Spinal cord (tissue), 10 donors: ENCODE data around the gene SFMBT1. TPM values are rescaled to one million over a fixed set of nuclear protein-coding genes. Genes with fewer than 3 reads are reported as not detected.

Source experiments
- DNase-seq, 6 donors: peaks; one replicate each; pipeline versions ENCODE4 v3.0.0 to v3.0.0-alpha.2; 2013 to 2015; ENCODE audit warnings: low spot score in 6 of 6, low read depth in 4 of 6
- H3K27ac ChIP-seq: one replicate; pipeline ENCODE4 v1.5.1; 2013; ENCODE audit warnings: low read depth, low read length, control low read depth
- H3K27me3 ChIP-seq: one replicate; pipeline ENCODE4 v1.6.1; 2013; ENCODE audit warnings: low read length; ENCODE audit not compliant: control insufficient read depth, insufficient read depth
- H3K36me3 ChIP-seq: one replicate; pipeline ENCODE4 v1.6.1; 2013; ENCODE audit warnings: low read length; ENCODE audit not compliant: control insufficient read depth, insufficient read depth
- H3K4me1 ChIP-seq: one replicate; pipeline ENCODE4 v1.6.1; 2013; ENCODE audit warnings: low read length; ENCODE audit not compliant: control insufficient read depth, insufficient read depth
- H3K4me3 ChIP-seq: one replicate; pipeline ENCODE4 v1.5.1; 2013; ENCODE audit warnings: low read depth, low read length, control low read depth
- H3K9me3 ChIP-seq: one replicate; pipeline ENCODE4 v1.6.1; 2013; ENCODE audit warnings: low read length; ENCODE audit not compliant: control insufficient read depth, insufficient read depth
- WGBS: methylation state at CpG from one replicate; pipeline ENCODE4 v1.1.5; 2013; ENCODE audit warnings: missing lambda C conversion rate; ENCODE audit not compliant: insufficient coverage; 5-methylcytosine and 5-hydroxymethylcytosine counted together
- polyA plus RNA-seq, 2 donors: library from polyadenylated mRNA; unstranded; fragments of 120-200 nt; gene quantifications; one replicate each; pipeline ENCODE4 v1.2.1, GENCODE V29; 2013; ENCODE audit not compliant: insufficient read length in 2 of 2
- total RNA-seq, 2 donors: library from RNA; depleted of rRNA in 1 of 2; stranded (reverse); fragments of 120-200 nt in 1 of 2; fragments of >200 nt in 1 of 2; gene quantifications; one replicate each; pipeline versions ENCODE4 v1.2.3 to v1.2.4, GENCODE V29; 2013 to 2014
- donor health status: healthy.

Gene SFMBT1
- total and polyA plus RNA-seq, 4 donors, result 10.0 to 16.9 (median 12.9) TPM

DNA sequence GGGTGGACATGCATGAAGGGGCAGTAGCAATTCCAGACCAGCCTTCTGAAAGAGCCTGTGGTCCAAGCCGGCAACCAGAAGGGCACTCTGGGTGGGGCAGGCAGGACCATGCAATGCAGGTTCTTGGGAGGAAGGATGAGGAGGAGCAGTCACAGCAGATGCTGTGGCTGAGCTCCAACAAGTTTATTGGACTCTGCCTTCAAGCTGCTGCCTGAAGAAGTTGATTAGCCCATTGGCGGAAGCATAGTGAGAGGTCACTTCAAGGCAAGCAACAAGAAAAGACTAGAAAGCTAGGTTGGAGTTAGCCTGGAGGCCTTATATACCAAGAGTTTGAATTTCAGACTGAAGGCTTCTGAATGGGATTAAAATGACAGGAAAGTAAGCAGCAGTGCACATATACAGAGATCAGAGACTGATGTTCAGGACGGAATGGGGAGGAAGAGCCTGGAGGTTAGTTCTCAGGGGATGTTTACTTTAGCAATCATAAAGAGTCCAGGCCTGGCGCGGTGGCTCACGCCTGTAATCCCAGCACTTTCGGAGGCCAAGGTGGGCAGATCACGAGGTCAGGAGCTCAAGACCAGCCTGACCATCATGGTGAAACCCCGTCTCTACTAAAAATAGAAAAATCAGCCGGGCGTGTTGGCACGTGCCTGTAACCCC, 39.9 kb downstream of the SFMBT1 start:
- 97% methylated on average over 12 of the region's 12 CpGs for WGBS
- DNase-seq, result no peak
- no peaks in the 10 kb centered on the region for H3K4me1 ChIP-seq

DNA sequence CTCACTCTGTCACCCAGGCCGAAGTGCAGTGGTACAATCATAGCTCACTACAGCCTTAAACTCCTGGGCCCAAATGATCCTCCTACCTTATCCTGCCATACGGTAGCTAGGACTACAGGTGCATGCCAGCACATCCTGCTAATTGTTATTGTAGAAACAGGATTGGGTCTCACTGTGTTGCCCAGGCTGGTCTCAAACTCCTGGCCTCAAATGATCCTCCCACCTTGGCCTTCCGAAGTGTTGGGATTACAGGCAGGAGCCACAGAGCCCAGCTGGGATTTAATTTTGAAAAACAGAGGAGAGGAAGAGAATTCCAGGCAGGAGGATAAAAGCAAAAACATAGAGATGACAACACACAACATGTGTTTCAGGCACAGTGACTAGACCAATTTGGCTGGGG, 40.5 kb downstream of the SFMBT1 start:
- Histone ChIP-seq H3K9me3 (no peaks in the 10 kb centered on the region), H3K4me1 (no peaks in the 10 kb centered on the region), H3K27me3 (no peaks in the 10 kb centered on the region), H3K36me3 (no peaks in the 10 kb centered on the region), H3K4me3 (no peak overlapping the region), H3K27ac (no peak overlapping the region)
- WGBS, result 60% methylated on average over 1 of the region's 3 CpGs
- no peak for DNase-seq

More for the DNA sequence above, 39.9 kb downstream of the SFMBT1 start:
- no peak overlapping the region for H3K4me3 ChIP-seq
- no peaks in the 10 kb centered on the region for H3K36me3 ChIP-seq
- no peak overlapping the region for H3K27ac ChIP-seq
- H3K27me3 ChIP-seq, result no peaks in the 10 kb centered on the region
- no peaks in the 10 kb centered on the region for H3K9me3 ChIP-seq

DNA sequence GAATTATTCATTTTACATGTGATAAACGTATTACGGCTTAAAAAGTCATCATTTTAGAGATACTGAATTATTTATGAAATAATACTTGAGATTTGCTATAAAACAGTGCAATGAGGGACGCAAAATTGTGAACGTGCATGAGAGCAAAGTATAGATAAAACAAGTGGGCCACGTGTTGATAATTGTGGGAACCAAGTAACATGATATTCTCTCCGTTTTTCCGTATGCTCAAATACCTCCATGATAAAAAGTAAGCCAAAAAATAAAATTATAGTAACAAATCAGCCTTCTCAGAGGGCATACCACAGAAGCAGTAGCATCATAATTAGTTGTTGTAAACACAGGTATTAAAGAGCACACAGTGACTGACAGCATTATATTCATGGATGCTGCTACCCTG, 42.6 kb downstream of the SFMBT1 start:
- DNase-seq, result no peak
- Histone ChIP-seq H3K4me1 (no peaks in the 10 kb centered on the region), H3K27me3 (no peaks in the 10 kb centered on the region), H3K27ac (no peak overlapping the region), H3K4me3 (no peak overlapping the region), H3K9me3 (no peaks in the 10 kb centered on the region), H3K36me3 (peaks cover 12% of the 10 kb centered on the region)
- WGBS, result 100% methylated on average over 1 of the region's 7 CpGs

DNA sequence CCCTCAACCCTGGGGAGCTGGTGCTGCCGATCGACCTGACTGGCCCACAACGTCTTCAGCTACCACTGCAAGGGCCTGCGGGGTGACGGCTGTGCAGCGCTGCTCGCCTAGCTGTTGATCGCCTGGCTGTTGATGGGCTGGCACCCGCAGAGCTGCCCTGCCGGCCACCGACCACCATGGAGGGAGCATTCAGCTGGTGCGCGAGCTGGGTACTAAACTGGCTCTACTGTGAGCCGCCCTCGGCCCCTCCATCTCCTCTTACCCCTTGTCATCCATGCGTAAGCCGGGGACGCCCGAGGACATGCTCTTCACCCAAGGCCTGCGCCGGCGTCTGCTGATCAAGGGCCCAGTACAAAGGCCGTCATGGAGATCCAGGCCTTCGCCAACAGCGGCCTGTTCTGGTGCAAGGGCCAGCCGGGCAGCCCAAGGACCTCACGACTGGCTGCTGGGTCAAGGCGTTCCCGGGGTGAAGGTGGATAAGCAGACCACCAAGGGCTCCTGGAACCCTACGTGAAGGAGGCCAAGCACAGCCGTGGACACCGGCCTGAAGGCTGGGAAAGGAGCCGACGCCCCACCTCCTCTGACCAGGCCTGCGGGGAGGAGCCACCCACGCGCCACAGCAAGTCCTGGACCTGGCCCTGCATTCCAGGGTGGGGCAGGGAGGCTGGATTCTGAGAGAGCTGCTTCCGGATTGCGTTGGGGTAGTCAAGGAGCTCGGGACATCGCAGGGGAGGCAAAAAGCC, 46.9 kb downstream of the SFMBT1 start:
- Histone ChIP-seq H3K27me3 (no peaks in the 10 kb centered on the region), H3K27ac (no peak overlapping the region), H3K36me3 (peaks cover 20% of the 10 kb centered on the region), H3K9me3 (no peaks in the 10 kb centered on the region), H3K4me3 (no peak overlapping the region), H3K4me1 (no peaks in the 10 kb centered on the region)
- WGBS, result 96% methylated on average over 41 of the region's 41 CpGs
- DNase-seq, result no peak

DNA sequence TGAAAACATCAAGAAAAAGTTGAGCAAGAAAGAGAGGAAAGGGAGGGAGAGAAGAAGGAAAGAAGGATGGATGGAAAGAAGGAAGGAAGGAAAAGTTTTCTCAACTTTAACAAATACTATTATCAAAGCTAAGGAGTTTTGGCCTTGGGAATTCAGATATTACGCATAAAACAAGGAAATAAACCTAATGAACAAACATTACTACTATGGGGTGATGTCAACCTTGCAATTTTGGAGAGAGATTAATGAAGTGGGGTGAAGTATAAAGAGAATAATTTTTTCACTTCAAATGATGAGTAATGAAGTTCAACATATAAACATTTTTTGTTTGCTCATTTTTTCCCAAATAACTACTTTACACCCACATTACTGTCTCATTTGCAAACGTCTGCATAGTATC, 55.2 kb downstream of the SFMBT1 start:
- 100% methylated on average over 1 of the region's 2 CpGs for WGBS
- Histone ChIP-seq H3K9me3 (no peaks in the 10 kb centered on the region), H3K36me3 (no peaks in the 10 kb centered on the region), H3K4me3 (no peak overlapping the region), H3K27ac (no peak overlapping the region), H3K27me3 (no peaks in the 10 kb centered on the region), H3K4me1 (no peaks in the 10 kb centered on the region)
- DNase-seq, result no peak

DNA sequence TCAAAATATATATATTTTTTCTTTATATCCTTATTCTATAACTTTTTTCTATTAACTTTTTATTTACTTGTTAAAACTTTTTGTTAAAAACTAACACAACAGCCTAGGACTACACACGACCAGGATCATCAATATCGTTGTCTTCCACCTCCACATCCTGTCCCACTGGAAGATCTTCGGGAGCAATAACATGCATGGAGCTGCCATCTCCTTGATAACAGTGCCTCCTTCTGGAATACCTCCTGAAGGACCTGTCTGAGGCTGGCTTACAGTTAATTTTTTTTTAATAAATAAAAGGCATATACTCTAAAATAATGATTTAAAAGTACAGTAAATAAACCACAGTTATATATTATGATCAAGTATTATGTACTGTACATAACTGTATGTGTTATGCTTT, 58.9 kb downstream of the SFMBT1 start:
- Histone ChIP-seq H3K4me3 (no peak overlapping the region), H3K9me3 (no peaks in the 10 kb centered on the region), H3K36me3 (no peaks in the 10 kb centered on the region), H3K4me1 (no peaks in the 10 kb centered on the region), H3K27me3 (no peaks in the 10 kb centered on the region), H3K27ac (no peak overlapping the region)
- no peak for DNase-seq
- 75% methylated on average over 2 of the region's 3 CpGs for WGBS

DNA sequence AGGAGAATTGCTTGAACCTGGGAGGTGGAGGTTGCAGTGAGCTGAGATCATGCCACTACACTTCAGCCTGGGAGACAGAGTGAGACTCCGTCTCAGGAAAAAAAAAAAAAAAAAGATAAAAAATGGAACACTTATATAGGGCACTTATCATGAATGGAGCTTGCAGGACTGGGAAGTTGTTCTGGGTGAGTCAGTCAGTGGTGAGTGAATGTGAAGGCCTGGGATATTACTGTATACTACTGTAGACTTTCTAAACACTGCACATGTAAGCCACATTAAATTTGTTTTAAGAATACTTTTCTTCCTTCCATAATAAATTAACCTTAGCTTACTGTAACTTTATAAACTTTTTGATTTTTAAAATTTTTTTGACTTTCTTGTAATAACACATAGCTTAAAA, 59.8 kb downstream of the SFMBT1 start:
- Histone ChIP-seq H3K36me3 (no peaks in the 10 kb centered on the region), H3K27ac (no peak overlapping the region), H3K9me3 (no peaks in the 10 kb centered on the region), H3K27me3 (no peaks in the 10 kb centered on the region), H3K4me3 (no peak overlapping the region), H3K4me1 (no peaks in the 10 kb centered on the region)
- no peak for DNase-seq
- no CpG with 5 or more reads among the region's 1 CpG for WGBS

DNA sequence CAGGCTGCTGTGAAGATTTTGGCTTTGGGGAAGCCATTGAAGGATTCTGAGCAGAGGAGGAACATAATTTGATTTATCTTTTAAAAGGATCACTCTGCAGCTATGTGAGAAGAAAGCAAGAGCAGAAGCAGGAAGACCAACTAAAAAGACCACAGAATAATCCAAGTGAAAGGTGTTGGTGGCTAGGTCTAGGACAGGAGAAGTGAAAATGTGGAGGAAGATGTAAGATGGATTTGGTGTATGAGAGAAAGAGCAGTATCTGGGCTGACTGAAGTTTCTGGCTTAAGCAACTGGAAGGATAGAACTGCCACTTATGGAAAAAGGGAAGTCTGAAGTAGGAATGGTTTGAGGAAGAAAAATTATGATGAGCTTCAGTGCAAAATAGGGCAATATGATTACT, 62.0 kb downstream of the SFMBT1 start:
- DNase-seq, result no peak
- no peaks in the 10 kb centered on the region for H3K27me3 ChIP-seq
- H3K4me3 ChIP-seq, result no peak overlapping the region
- no peaks in the 10 kb centered on the region for H3K9me3 ChIP-seq
- no peak overlapping the region for H3K27ac ChIP-seq
- no peaks in the 10 kb centered on the region for H3K36me3 ChIP-seq
- H3K4me1 ChIP-seq, result no peaks in the 10 kb centered on the region

DNA sequence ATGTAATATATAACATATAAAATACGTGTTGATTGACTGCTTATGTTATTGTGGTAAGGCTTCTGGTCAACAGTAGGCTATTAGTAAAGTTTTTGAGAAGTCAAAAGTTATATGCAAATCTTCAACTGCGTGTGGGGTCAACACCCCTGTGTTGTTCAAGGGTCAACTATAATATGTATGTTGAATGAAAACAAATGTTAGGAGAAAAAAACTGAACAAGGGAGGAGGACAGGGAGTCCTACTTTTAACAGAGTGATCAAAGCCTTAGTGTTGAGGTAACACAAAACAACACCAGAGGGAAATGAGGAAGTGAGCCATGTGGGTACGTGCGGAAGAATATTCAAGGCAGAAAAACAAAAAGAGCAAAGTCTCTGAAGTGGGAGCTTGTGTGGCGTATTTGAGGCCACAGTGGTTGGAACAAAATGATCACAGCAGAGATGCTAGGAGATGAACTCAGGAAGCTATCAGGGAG, 62.5 kb downstream of the SFMBT1 start:
- Histone ChIP-seq H3K27ac (no peak overlapping the region), H3K4me1 (no peaks in the 10 kb centered on the region), H3K27me3 (no peaks in the 10 kb centered on the region), H3K9me3 (no peaks in the 10 kb centered on the region), H3K36me3 (no peaks in the 10 kb centered on the region), H3K4me3 (no peak overlapping the region)
- WGBS, result 92% methylated on average over 4 of the region's 5 CpGs
- DNase-seq, result no peak

DNA sequence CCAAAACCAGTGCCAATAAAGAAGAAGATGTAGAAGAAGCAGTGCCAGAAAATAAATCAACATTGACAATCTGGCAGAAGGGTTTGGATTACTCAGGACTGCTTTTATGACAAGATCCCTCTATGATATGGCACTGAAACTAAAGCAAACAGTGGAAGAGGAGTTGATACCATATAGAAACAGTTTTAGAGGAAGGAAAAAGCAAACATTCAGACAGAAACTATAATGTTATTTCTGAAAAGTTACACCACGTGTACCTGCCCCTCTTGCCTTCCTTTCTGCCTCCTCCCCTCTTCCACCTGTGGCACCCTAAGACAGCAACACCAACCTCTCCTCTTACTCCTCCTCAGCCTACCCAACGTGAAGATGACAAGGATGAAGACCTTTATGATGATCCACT, 63.0 kb downstream of the SFMBT1 start:
- no peaks in the 10 kb centered on the region for H3K27me3 ChIP-seq
- H3K4me3 ChIP-seq, result no peak overlapping the region
- WGBS, result 100% methylated on average over 1 of the region's 2 CpGs
- no peak for DNase-seq
- no peak overlapping the region for H3K27ac ChIP-seq
- no peaks in the 10 kb centered on the region for H3K9me3 ChIP-seq
- H3K36me3 ChIP-seq, result no peaks in the 10 kb centered on the region
- H3K4me1 ChIP-seq, result no peaks in the 10 kb centered on the region
